ENCODE measurements around the gene SFN.
"Not testable (repeated sequence)": the region's sequence is repeated elsewhere in the genome, so short reads cannot be mapped to it uniquely, and the experiment has no call there.

The SFN gene

DNA sequence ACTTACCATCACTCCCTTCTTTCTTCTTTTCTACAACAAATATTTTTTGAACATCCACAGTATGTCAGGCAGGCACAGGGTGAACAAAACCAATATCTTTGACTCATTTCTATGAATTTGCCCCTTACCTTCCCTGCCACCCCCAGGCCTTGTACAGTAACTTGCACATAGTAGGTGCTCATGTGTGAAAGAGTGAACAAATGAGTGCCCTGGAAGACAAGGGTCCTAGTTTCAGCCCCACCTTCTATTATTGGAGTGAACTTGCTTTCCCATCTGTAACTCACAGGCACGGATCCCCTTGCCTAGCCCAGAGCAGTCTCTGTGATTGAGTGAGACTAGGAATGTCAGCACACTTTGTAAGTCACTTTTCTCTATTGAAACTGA, 23.6 kb upstream of the SFN start:
- DNase-seq (ENCODE audit: low read depth in 2 of 2) = no peak

- DNase-seq (ENCODE audit: low read depth in 2 of 2) = no peak
These were observed 23.2 kb upstream of the SFN start for GRCh38 chr1:26839779-26840178.

DNA sequence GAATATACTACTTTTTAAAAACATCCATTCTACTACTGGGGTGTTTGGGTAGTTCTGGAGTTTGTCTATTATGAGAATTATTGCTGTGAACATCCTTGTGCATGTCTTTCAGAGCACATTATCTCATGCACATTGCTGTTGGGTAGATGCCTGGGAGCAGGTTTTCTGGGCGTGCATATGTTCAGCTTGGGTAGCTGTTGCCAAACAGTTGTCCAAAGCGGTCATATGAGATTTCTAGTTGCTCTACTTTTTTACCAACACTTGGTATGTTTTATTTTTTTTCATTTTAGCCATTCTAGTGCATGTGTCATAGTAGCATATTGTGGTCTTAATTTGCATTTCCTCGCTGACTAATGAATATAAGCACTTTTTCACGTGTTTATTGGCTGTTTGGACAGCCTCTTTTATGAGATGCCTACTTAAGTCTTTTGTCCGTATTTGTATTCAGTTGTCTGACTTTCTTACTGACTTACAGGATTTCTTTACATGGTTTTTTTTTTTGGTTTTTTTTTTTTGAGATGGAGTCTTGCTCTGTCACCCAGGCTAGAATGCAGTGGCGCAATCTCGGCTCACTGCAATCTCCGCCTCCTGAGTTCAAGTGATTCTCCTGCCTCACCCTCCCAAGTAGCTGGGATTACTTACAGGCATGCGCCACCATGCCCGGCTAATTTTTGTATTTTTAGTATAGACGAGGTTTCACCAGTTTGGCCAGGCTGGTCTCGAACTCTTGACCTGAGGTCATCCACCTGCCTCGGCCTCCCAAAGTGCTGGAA, 18.3 kb upstream of the SFN start:
- no peak for DNase-seq (ENCODE audit: low read depth in 2 of 2)

- DNase-seq (ENCODE audit: low read depth in 2 of 2) = not testable (repeated sequence)
These were observed 15.1 kb upstream of the SFN start for GRCh38 chr1:26847826-26848225.

DNA sequence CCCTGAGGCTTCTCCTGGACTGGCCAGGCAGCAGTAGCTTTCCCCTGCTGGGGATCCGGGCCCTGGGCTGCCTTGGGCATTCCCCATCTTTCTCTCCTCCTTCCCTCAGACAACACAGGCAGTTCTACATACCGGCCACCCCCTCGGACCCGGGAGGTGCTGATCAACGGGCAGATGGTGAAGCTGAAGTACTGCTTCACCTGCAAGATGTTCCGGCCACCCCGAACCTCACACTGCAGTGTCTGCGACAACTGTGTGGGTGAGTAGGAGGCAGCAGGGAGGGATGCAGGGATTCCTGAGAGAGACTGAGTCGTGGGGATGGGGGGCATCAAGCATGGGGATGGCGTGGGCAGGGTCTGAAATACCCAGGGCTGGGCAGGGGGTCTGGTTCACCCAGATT, 14.4 kb upstream of the SFN start:
- DNase-seq (ENCODE audit: low read depth in 2 of 2) = no peak

- no peak for DNase-seq (ENCODE audit: low read depth in 2 of 2)
These were observed 13.8 kb upstream of the SFN start for GRCh38 chr1:26848941-26849774.

DNA sequence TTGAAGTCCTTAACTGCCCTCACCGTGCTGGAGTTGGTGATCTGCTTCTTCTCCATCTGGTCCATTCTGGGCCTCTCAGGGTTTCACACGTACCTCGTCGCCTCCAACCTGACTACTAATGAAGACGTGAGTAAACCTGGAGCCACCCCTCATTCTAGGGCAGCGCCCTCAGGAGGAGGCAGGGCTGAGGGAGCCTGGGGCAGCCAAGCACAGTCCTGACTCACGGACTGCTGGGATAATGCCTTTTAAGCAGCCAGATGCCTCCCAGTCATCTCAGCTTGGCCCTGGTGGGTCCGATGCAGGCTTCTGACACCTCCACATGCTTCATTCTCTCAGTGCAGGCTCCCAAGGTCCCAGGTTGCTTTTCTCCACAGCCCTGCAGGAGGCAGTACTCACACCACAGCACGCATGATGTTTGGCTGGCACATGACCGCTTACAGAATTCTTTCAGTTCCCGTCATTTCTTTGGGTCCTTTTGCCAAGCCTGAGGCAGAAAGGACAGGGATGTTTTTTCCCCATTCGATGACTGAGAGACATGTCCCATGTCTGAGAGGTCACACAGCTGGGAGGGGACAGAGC, 11.8 kb upstream of the SFN start:
- DNase-seq (ENCODE audit: low read depth in 2 of 2) = no peak

DNA sequence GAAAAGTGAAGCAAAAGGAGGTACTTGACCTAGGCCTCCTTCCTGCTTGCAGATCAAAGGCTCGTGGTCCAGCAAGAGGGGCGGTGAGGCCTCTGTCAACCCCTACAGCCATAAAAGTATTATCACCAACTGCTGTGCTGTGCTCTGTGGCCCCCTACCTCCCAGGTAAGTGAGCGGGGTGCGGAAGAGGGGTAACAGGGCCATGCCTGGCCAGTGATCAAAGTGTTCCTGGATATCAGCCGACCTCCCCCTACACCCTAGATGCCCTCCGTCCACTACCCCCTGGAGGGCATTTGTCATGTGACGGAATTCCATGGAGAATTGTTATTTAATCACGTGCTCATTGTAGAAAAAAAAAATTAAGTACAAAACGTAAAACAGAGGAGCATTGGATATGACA, 10.2 kb upstream of the SFN start:
- DNase-seq (ENCODE audit: low read depth in 2 of 2) = no peak

GRCh38 chr1:26853156-26853555, 9.8 kb upstream of the SFN start:
- peak; percentile 53 to 81 for DNase-seq (ENCODE audit: low read depth in 2 of 2)

- no peak for DNase-seq (ENCODE audit: low read depth in 2 of 2)
These were observed 9.3 kb upstream of the SFN start for GRCh38 chr1:26853600-26853999.

DNA sequence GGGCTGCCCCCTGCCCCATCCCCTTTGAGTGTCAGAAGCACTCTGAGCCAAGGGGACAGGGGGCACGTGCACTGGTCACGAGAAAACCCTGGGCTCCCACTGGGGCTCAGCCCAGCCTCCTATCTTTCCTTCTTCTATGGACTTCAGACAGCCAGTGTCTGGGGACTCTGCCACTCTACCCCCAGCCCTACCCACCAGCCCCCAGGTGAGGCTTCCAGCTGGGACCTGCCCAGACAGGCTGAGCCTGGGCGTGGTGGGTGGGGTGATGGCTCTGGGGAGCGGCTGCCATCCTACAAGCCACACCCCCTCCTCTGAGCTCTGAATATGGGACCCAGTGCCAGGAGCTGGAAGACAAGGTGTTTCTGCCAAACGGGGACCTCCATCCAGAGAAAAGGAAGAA, 8.0 kb upstream of the SFN start:
- no peak for DNase-seq (ENCODE audit: low read depth in 2 of 2)

DNA sequence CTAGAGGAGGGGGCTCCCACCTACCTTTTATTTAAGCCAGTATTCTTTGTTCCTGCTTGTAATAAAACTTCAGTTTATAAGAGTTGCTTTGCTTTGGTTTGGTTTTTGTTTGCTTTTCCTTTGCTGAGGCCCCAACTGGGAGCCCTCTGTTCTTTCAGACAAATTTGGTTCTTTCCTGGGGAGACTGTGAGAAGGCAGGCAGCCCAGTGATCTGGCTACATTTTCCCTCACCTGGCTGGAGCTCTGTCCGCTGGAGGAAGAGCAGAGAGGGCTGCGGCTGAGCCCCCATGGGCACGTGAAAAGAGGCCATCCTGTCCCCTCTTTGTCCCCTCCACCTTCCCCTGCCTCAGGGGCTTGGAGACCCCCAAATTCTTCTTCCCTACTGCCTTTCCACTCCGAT, 7.3 kb upstream of the SFN start:
- no peak for DNase-seq (ENCODE audit: low read depth in 2 of 2)

GRCh38 chr1:26856181-26856580, 6.8 kb upstream of the SFN start:
- DNase-seq (ENCODE audit: low read depth in 2 of 2) = no peak

DNA sequence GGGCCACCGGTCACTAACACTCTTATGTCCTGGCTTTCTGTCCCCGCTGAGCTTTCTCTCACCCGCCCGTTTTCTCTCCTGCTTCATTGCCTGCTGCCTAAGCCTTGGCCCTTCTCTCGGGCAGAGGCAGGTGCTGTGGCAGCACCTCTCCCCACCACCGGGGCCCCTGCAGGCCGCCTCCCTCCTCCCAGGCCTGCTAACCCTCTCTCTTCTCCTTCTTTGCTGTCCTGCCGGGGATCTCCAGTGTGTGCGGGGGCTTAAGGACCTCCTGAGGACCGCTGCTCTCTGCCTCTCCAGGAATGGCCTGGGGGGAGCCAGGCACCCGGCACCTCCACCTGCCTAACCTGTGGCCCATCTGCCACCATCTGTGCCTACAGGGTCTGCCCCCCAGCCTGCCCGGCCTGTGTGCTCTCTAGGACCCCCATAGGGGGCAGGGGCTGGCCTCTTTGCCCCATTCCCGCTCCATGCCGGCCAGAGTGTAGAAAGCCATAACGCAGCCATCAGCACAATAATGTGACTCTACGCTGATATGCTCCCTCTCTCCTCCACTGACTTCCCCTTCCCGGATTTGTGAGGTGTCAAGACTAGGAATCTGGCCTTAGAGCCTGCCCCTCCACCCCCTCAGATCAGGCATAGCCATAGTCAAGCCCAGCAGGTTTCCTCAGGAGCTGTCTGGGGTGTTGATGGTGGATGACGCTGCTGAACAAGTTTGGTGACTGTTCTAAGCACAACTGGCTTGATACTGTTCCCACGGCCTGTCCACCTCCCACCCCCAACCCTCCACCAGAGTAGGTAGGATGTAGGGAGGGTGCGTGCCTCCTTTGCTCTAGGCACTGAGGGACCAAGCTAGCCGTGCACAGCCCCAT, 6.1 kb upstream of the SFN start:
- DNase-seq (ENCODE audit: low read depth in 2 of 2) = no peak

DNA sequence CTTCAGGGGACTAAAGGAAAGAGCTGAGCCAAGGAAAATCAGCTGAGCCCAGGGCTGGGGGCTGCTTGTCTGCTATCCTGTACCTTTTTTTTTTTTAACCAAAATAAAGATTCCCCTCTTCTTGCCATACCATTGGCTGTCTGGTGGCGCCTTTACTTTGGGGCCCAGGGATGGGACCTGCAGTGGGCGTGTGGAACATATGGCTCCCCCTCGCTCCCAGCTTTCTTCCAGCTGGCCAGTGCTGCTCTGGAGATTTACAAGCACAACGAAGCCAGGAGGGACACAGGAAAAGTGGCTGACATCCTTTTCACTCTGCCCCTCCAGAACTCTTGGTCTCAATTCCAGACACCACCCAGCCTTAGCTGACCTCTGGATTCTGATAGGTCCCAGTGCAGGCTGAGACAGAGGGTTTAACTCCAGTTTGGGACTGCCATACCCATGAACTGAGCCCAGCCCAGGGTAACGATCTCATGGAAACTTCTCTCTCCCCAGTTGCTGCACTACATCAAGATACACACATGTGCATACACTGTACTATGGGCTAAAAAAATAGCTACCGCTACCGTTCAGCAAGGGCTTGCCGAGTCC, 5.4 kb upstream of the SFN start:
- DNase-seq (ENCODE audit: low read depth in 2 of 2) = no peak

DNA sequence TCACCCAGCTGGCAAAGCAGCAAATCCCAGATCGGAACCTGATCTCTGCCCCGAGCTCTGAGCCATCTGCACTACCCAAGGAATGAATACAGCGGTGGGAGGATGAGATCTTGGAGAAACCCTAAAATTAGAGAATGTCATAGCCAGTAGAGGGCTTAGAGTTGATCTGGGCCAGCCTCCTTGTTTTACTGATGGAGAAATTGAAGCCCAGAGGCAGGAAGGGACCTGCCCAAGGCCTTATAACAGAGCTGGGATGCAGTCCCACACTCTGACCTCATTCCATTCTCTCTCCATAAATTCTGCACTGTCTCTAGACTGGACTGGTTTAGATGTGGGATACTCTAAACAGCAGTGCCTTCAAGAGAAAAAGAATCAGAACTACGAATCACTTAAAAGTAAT, 4.8 kb upstream of the SFN start:
- DNase-seq (ENCODE audit: low read depth in 2 of 2) = no peak

- no peak for DNase-seq (ENCODE audit: low read depth in 2 of 2)
These were observed 3.9 kb upstream of the SFN start for GRCh38 chr1:26858891-26859640.

- DNase-seq (ENCODE audit: low read depth in 2 of 2) = no peak
These were observed 1.7 kb upstream of the SFN start for GRCh38 chr1:26861286-26861701.

- DNase-seq (ENCODE audit: low read depth in 2 of 2) = no peak
These were observed 1.0 kb upstream of the SFN start for GRCh38 chr1:26861889-26862378.

GRCh38 chr1:26863685-26864077, 732 bp downstream of the SFN start:
- no peak for DNase-seq (ENCODE audit: low read depth in 2 of 2)
